GM20431 (cell line): ENCODE data around the gene RUNX1.
"Not testable (repeated sequence)": the region's sequence is repeated elsewhere in the genome, so short reads cannot be mapped to it uniquely, and the experiment has no call there.

Source experiments
- in situ Hi-C: fragments of 300-500 bp; cut with MseI, MboI; formaldehyde crosslinking; loops from one replicate; pipeline ENCODE4 v1.15.0; 2020; ENCODE audit warnings: low sequenced_read_pairs; ENCODE audit not compliant: unreplicated experiment

The RUNX1 gene

GRCh38 chr21:34980423-34981115, 68.5 kb downstream of the RUNX1 start:
- in situ Hi-C loops: no loop called here

- in situ Hi-C loops: no loop called here
Observed at GRCh38 chr21:34979383-34979782, 69.7 kb downstream of the RUNX1 start.

- in situ Hi-C loops: no loop called here
Observed at GRCh38 chr21:34977333-34977732, 71.8 kb downstream of the RUNX1 start.

- in situ Hi-C loops: no loop called here
Observed at GRCh38 chr21:34974162-34974981, 74.7 kb downstream of the RUNX1 start.

GRCh38 chr21:34973685-34974084, 75.4 kb downstream of the RUNX1 start:
- in situ Hi-C loops: no loop called here

- in situ Hi-C loops: no loop called here
Observed at GRCh38 chr21:34971656-34972055, 77.4 kb downstream of the RUNX1 start.

GRCh38 chr21:34970566-34970965, 78.5 kb downstream of the RUNX1 start:
- in situ Hi-C loops: no loop called here

GRCh38 chr21:34970167-34970500, 79.0 kb downstream of the RUNX1 start:
- in situ Hi-C loops: no loop called here

GRCh38 chr21:34969423-34970166, 79.5 kb downstream of the RUNX1 start:
- in situ Hi-C loops: no loop called here

GRCh38 chr21:34968414-34969333, 80.4 kb downstream of the RUNX1 start:
- in situ Hi-C loops: no loop called here

GRCh38 chr21:34967509-34968289, 81.4 kb downstream of the RUNX1 start:
- in situ Hi-C loops: no loop called here

- in situ Hi-C loops: not testable (repeated sequence)
Observed at GRCh38 chr21:34966881-34967280, 82.2 kb downstream of the RUNX1 start.

- in situ Hi-C loops: no loop called here
Observed at GRCh38 chr21:34965200-34966174, 83.6 kb downstream of the RUNX1 start.

GRCh38 chr21:34962586-34963222, 86.4 kb downstream of the RUNX1 start:
- in situ Hi-C loops: no loop called here

- in situ Hi-C loops: no loop called here
Observed at GRCh38 chr21:34962136-34962535, 87.0 kb downstream of the RUNX1 start.

GRCh38 chr21:34960687-34961086, 88.4 kb downstream of the RUNX1 start:
- in situ Hi-C loops: no loop called here

GRCh38 chr21:34959607-34960006, 89.5 kb downstream of the RUNX1 start:
- in situ Hi-C loops: no loop called here

- in situ Hi-C loops: no loop called here
Observed at GRCh38 chr21:34958040-34958439, 91.1 kb downstream of the RUNX1 start.
